ENCODE results near the gene ACOT8.
"Not testable (repeated sequence)": the region's sequence is repeated elsewhere in the genome, so short reads cannot be mapped to it uniquely, and the experiment has no call there.

Gene ACOT8

DNA sequence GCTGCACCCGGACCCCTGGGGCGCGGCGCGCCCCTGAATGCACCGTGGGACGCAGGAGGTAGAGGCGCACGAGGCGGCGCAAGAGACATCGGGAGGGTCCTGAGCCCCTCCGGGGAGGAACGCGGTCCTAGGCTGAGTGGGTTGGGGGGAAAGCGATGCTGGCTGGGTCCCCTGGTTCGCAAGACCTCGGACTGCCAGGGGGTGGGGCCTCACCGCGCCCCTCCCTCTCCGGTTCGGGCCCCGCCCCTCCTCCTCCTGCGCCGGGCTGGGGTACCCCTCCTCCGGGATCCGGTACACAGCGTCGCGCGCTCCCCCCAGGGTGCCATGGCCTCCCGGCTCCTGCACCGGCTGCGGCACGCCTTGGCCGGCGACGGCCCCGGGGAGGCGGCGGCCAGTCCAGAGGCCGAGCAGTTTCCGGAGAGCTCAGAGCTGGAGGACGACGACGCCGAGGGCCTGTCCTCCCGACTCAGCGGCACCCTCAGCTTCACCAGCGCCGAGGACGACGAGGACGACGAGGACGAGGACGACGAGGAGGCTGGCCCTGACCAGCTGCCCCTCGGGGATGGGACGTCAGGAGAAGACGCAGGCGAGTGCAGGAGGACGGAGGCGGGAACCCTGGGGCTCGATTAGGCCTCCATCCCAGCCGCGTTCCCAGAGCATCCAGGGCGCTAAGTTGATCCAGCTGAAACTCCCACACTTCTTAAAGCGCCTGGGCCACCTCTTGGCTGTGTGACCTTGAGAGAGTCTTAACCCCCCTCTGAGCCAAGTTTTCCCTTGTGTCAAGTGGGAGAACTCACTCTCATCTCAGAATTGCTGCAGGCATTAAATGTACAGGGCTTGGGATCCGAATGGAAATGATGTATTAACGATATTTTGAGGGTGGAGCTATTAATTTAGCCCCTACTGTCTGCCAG lies 23.1 kb downstream of the ACOT8 start:
- in situ Hi-C loops (cut with HindIII; ENCODE audit: low pct_ligation_motif_present, low sequenced_read_pairs) = no loop called here
- TF ChIP-seq, protein P1, sequence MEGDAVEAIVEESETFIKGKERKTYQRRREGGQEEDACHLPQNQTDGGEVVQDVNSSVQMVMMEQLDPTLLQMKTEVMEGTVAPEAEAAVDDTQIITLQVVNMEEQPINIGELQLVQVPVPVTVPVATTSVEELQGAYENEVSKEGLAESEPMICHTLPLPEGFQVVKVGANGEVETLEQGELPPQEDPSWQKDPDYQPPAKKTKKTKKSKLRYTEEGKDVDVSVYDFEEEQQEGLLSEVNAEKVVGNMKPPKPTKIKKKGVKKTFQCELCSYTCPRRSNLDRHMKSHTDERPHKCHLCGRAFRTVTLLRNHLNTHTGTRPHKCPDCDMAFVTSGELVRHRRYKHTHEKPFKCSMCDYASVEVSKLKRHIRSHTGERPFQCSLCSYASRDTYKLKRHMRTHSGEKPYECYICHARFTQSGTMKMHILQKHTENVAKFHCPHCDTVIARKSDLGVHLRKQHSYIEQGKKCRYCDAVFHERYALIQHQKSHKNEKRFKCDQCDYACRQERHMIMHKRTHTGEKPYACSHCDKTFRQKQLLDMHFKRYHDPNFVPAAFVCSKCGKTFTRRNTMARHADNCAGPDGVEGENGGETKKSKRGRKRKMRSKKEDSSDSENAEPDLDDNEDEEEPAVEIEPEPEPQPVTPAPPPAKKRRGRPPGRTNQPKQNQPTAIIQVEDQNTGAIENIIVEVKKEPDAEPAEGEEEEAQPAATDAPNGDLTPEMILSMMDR (IDR thresholded peaks at IDR 0.05; ENCODE audit: low read depth, low read length, missing control alignments) = no peak
- no peak for DNase-seq
- H3K27me3 ChIP-seq (replicated peaks) = no peaks in the 10 kb centered on the region
- H3K4me3 ChIP-seq (ENCODE audit: low read depth, low read length) = peak overlapping the region; percentile 70
- peak overlapping the region; percentile 45 for H3K27ac ChIP-seq
- peaks cover 5% of the 10 kb centered on the region for H3K36me3 ChIP-seq (replicated peaks)

DNA sequence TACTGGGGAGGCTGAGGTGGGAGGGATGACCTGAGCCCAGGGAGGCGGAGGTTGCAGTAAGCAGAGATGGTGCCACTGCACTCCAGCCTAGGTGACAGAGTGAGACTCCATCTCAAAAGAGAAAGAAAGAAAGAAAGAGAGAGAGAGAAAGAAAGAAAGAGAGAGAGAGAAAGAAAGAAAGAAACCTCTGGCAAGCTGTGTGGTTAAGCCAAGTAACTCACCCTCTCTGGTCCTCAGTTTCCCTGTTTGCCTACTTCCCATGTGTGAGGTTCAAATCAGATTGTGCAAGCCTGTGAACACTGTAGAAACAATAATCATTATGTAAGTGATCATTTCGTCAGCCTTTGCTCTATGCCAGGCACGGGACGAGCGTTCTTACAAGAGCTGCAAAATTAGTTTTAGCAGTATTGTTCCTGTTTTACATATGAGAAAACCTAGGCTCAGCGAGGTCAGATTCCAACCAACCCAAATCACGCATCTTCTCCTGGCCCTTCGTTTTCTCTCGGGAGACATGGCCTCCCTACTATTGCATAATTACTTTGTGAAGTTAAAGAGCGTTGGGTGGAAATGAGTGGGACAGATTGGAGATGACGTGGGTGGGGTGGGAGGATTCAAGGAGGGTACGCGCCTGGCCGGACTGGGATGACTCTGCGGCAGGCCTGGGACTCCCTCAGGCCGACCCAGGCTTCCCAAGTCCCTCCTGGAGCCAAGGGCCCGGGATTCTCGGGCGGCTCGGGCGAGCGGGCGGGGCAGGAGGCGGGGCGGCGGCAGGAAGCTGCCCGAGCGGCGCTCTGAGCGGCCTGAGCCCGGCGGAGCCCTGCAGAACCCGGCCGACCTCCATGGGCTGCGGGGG lies 23.9 kb downstream of the ACOT8 start, which contains the start of gene SNX21:
Gene SNX21, plus strand, starts transcription at position 770 of the 853 bp plus-strand sequence. CDS start 121 bp downstream, outside the sequence.
- Histone ChIP-seq H3K36me3 (replicated peaks) (peaks cover 5% of the 10 kb centered on the region), H3K27me3 (replicated peaks) (no peaks in the 10 kb centered on the region), H3K4me3 (ENCODE audit: low read depth, low read length) (peak within 1 kb of the TSS; percentile 70), H3K27ac (peak within 1 kb of the TSS; percentile 45)
- DNase-seq = peak; percentile 81
- in situ Hi-C loops (cut with HindIII; ENCODE audit: low pct_ligation_motif_present, low sequenced_read_pairs) = no loop called here
- TF ChIP-seq, protein P1 (IDR thresholded peaks at IDR 0.05; ENCODE audit: low read depth, low read length, missing control alignments) = no peak

DNA sequence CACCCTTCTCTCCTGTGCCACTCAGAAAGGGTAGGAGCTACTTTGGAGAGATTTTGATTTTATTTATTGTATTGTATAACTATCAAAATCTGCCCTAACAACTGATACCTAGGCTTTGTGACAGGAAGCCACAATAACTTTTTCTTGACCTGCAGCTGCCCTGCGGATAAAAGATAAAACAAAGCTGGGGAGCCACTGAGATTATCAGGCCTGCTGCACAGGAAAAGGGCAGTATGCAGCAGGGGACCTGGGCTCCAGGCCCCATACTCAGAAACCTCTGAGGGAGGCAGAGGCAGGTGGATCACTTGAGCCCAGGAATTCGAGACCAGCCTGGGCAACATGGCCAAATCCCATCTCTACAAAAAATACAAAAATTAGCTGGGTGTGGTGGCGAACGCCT lies 24.6 kb downstream of the ACOT8 start:
- no peak overlapping the region for H3K4me3 ChIP-seq (ENCODE audit: low read depth, low read length)
- TF ChIP-seq, protein P1 (IDR thresholded peaks at IDR 0.05; ENCODE audit: low read depth, low read length, missing control alignments) = no peak
- DNase-seq = no peak
- no peaks in the 10 kb centered on the region for H3K27me3 ChIP-seq (replicated peaks)
- peaks cover 5% of the 10 kb centered on the region for H3K36me3 ChIP-seq (replicated peaks)
- no peak overlapping the region for H3K27ac ChIP-seq
- in situ Hi-C loops (cut with HindIII; ENCODE audit: low pct_ligation_motif_present, low sequenced_read_pairs) = no loop called here

DNA sequence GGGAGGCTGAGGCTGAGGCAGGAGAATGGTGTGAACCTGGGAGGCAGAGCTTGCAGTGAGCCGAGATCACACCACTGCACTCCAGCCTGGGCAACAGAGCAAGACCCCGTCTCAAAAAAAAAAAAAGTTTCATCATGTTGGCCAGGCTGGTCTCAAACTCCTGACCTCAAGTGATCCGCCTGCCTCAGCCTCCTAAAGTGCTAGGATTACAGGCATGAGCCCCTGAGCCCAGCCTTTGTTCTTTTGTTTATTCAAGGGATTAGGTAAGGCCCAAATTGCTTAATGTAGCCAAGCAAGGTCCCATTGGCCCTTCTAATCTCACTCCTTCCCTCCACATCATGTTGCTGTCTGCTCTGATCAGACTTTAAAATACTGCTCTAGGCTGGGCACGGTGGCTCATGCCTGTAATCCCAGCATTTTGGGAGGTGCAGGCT lies 27.5 kb downstream of the ACOT8 start:
- H3K36me3 ChIP-seq (replicated peaks); H3K27me3 ChIP-seq (replicated peaks); DNase-seq; H3K4me3 ChIP-seq (ENCODE audit: low read depth, low read length); in situ Hi-C loops (cut with HindIII; ENCODE audit: low pct_ligation_motif_present, low sequenced_read_pairs); H3K27ac ChIP-seq: not testable (repeated sequence)

DNA sequence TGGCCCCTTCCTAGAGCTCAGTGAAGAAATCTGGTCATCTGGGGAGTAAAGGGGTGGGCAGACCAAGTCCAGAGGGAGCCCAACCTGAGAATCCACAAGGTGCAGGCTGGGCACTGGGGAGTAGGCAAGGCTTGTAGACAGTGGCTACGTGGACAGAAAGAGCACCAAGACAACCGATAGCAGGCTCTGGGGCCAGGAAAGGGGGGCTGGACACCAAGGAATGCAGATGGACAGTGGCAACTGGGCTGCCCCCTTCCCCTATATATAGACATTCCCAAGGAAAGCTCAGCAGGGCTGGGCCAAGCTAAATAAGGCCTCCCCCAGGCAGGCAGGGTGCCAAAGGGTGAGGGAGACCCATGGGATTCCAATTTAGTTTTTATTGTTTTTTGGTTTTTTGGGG lies 28.6 kb downstream of the ACOT8 start:
- Histone ChIP-seq H3K27me3 (replicated peaks) (no peaks in the 10 kb centered on the region), H3K4me3 (ENCODE audit: low read depth, low read length) (no peak overlapping the region), H3K27ac (no peak overlapping the region), H3K36me3 (replicated peaks) (no peaks in the 10 kb centered on the region)
- TF ChIP-seq, protein P1 (IDR thresholded peaks at IDR 0.05; ENCODE audit: low read depth, low read length, missing control alignments) = no peak
- in situ Hi-C loops (cut with HindIII; ENCODE audit: low pct_ligation_motif_present, low sequenced_read_pairs) = no loop called here
- DNase-seq = no peak

DNA sequence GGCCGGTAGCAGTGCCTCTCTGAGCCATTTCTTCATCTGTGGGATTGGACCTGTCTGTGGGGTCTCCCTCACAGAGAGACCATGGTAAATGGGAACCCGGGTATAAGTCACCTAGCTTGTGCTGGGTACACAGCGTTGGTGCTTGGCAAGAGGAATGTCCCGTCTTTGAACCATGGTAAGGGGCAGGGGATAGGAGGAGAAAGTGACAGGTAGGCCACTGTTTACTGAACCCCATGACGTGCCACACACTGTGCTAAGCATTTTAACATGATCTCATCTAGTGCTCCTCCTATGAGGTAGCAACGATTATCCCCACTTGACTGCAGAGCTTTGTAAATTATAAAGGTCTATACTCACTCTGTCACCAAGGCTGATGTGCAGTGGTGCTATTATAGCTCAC lies 29.5 kb downstream of the ACOT8 start:
- DNase-seq = no peak
- TF ChIP-seq, protein P1 (IDR thresholded peaks at IDR 0.05; ENCODE audit: low read depth, low read length, missing control alignments) = no peak
- in situ Hi-C loops (cut with HindIII; ENCODE audit: low pct_ligation_motif_present, low sequenced_read_pairs) = no loop called here
- Histone ChIP-seq H3K27ac (no peak overlapping the region), H3K27me3 (replicated peaks) (no peaks in the 10 kb centered on the region), H3K36me3 (replicated peaks) (no peaks in the 10 kb centered on the region), H3K4me3 (ENCODE audit: low read depth, low read length) (no peak overlapping the region)
